HG03097 (cell line): ENCODE data around the gene ADAMTS9.

Experiments used
- ATAC-seq: cut with Tn5 transposase; IDR thresholded peaks from one replicate; pipeline ENCODE4 v1.9.1; 2021; ENCODE audit not compliant: unreplicated experiment, low FRiP score

Gene ADAMTS9

GRCh38 chr3:64495781-64496334 lies 191.9 kb downstream of the ADAMTS9 start:
- no peak for ATAC-seq

GRCh38 chr3:64495121-64495780 lies 192.5 kb downstream of the ADAMTS9 start:
- no peak for ATAC-seq

- no peak for ATAC-seq
Observed at GRCh38 chr3:64494526-64494925, 193.3 kb downstream of the ADAMTS9 start.

- ATAC-seq, result no peak
Observed at GRCh38 chr3:64493149-64493548, 194.7 kb downstream of the ADAMTS9 start.

- ATAC-seq, result no peak
Observed at GRCh38 chr3:64491843-64492242, 196.0 kb downstream of the ADAMTS9 start.

- ATAC-seq, result no peak
Observed at GRCh38 chr3:64490180-64490724, 197.5 kb downstream of the ADAMTS9 start.

GRCh38 chr3:64489361-64490044 lies 198.3 kb downstream of the ADAMTS9 start:
- no peak for ATAC-seq

GRCh38 chr3:64488939-64489338 lies 198.9 kb downstream of the ADAMTS9 start:
- no peak for ATAC-seq

- ATAC-seq, result peak; percentile 98
Observed at GRCh38 chr3:64484289-64484992, 203.4 kb downstream of the ADAMTS9 start.

GRCh38 chr3:64483467-64483866 lies 204.3 kb downstream of the ADAMTS9 start:
- ATAC-seq, result no peak

GRCh38 chr3:64475037-64475436 lies 212.8 kb downstream of the ADAMTS9 start:
- ATAC-seq, result no peak

GRCh38 chr3:64473466-64473865 lies 214.3 kb downstream of the ADAMTS9 start:
- ATAC-seq, result no peak

- no peak for ATAC-seq
Observed at GRCh38 chr3:64470436-64470835, 217.4 kb downstream of the ADAMTS9 start.

GRCh38 chr3:64467255-64467944 lies 220.4 kb downstream of the ADAMTS9 start:
- ATAC-seq, result no peak
